Measurements from ENCODE around the gene SYNGR3. TPM values are rescaled to one million over a fixed set of nuclear protein-coding genes. Genes with fewer than 3 reads are reported as not detected.

SYNGR3 gene
- total RNA-seq, 1 donor from 2014 or later = 6.0 TPM

DNA sequence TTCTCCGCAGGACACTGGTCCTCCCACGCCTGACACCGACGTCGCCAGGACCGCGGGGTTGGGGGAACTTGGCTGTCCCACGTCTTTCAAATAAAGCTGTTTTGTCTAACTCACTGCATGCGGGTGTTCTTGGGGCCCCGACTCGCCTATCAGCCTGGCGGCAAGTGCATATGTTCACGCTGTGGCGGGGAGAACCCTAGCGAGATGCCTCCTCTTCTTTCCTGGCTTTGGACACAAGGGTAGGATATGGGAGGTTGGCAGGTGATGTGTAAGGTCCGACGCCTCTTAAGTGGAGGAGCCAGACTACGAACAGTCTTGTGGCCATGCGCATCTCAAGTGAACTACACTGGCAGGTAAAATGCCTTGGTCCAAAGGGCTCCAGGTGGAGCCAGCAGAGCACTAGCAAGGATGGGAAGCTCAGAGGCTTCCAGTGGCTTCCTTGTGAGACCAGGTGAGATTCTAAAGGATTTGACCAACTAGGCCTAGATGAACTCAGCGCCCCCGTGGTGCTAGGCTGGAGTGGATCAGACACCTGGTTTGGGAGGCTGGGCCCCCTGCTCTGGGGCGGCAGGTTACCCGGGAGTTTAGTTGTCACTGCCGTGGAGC is 24.3 kb upstream of the SYNGR3 start:
- no peaks in the 10 kb centered on the region for H3K9me3 Mint-ChIP-seq (ENCODE audit: unreplicated experiment)
- Histone ChIP-seq H3K4me2 (ENCODE audit: low read length) (peak overlapping the region; percentile 99), H3K4me3 (ENCODE audit: insufficient read depth, low read depth, low read length) (peak overlapping the region; percentile 91), H3K36me3 (ENCODE audit: insufficient read depth, low read length) (peaks cover 9% of the 10 kb centered on the region), H3K4me1 (ENCODE audit: insufficient read depth, low read length) (peaks cover 33% of the 10 kb centered on the region), H3K9ac (ENCODE audit: low read length) (peak overlapping the region; percentile 92), H2AFZ (ENCODE audit: low read depth, low read length) (peak overlapping the region; percentile 70), H3K27me3 (ENCODE audit: insufficient read depth, low read length) (no peaks in the 10 kb centered on the region), H3K9me3 (ENCODE audit: insufficient read depth, low read depth, low read length) (no peaks in the 10 kb centered on the region), H3K79me2 (ENCODE audit: insufficient read depth, low read length) (peaks cover 63% of the 10 kb centered on the region), H4K20me1 (ENCODE audit: insufficient read depth, low read length) (peaks cover 46% of the 10 kb centered on the region), H3K27ac (ENCODE audit: low read depth, low read length) (peak overlapping the region; percentile 96)
- peak overlapping the region; percentile 97 for H3K4me3 Mint-ChIP-seq (ENCODE audit: unreplicated experiment)
- peaks cover 20% of the 10 kb centered on the region for H3K4me1 Mint-ChIP-seq (ENCODE audit: low read depth, unreplicated experiment)
- peak overlapping the region; percentile 95 for H3K27ac Mint-ChIP-seq (ENCODE audit: unreplicated experiment)
- H3K36me3 Mint-ChIP-seq (ENCODE audit: low read depth, unreplicated experiment) = peaks cover 20% of the 10 kb centered on the region
- DNase-seq (ENCODE audit: low read depth) = no peak
- no peak for TF ChIP-seq EZH2 (IDR thresholded peaks at IDR 0.05; ENCODE audit: insufficient read depth, low read length)
- no peak for TF ChIP-seq CTCF (IDR thresholded peaks at IDR 0.05; ENCODE audit: insufficient read depth, low read depth, low read length)
- no peak for FAIRE-seq
- no peaks in the 10 kb centered on the region for H3K27me3 Mint-ChIP-seq (ENCODE audit: low read depth, unreplicated experiment)

GRCh38 chr16:1966460-1966859 is 23.3 kb upstream of the SYNGR3 start, which contains the start of gene RNF151:
Gene RNF151 (plus strand): TSS chr16:1966856. CDS start chr16:1966882, 26 bp downstream.
- Mint-ChIP-seq H3K4me3 (ENCODE audit: unreplicated experiment) (peak within 1 kb of the TSS; percentile 97), H3K36me3 (ENCODE audit: low read depth, unreplicated experiment) (peaks cover 18% of the 10 kb centered on the region), H3K9me3 (ENCODE audit: unreplicated experiment) (no peaks in the 10 kb centered on the region), H3K4me1 (ENCODE audit: low read depth, unreplicated experiment) (peaks cover 19% of the 10 kb centered on the region), H3K27me3 (ENCODE audit: low read depth, unreplicated experiment) (no peaks in the 10 kb centered on the region), H3K27ac (ENCODE audit: unreplicated experiment) (peak within 1 kb of the TSS; percentile 95)
- H3K4me2 ChIP-seq (ENCODE audit: low read length) = peak within 1 kb of the TSS; percentile 99
- no peak for TF ChIP-seq EZH2 (IDR thresholded peaks at IDR 0.05; ENCODE audit: insufficient read depth, low read length)
- no peak for TF ChIP-seq CTCF (IDR thresholded peaks at IDR 0.05; ENCODE audit: insufficient read depth, low read depth, low read length)
- peak within 1 kb of the TSS; percentile 96 for H3K27ac ChIP-seq (ENCODE audit: low read depth, low read length)
- FAIRE-seq = no peak
- H3K36me3 ChIP-seq (ENCODE audit: insufficient read depth, low read length) = peaks cover 9% of the 10 kb centered on the region
- peaks cover 59% of the 10 kb centered on the region for H3K79me2 ChIP-seq (ENCODE audit: insufficient read depth, low read length)
- DNase-seq (ENCODE audit: low read depth) = no peak
- H3K9me3 ChIP-seq (ENCODE audit: insufficient read depth, low read depth, low read length) = no peaks in the 10 kb centered on the region
- H2AFZ ChIP-seq (ENCODE audit: low read depth, low read length) = no peak within 1 kb of the TSS
- H3K4me3 ChIP-seq (ENCODE audit: insufficient read depth, low read depth, low read length) = peak within 1 kb of the TSS; percentile 91
- H3K27me3 ChIP-seq (ENCODE audit: insufficient read depth, low read length) = no peaks in the 10 kb centered on the region
- H4K20me1 ChIP-seq (ENCODE audit: insufficient read depth, low read length) = peaks cover 37% of the 10 kb centered on the region
- peak within 1 kb of the TSS; percentile 92 for H3K9ac ChIP-seq (ENCODE audit: low read length)
- peaks cover 33% of the 10 kb centered on the region for H3K4me1 ChIP-seq (ENCODE audit: insufficient read depth, low read length)
